GM18858 (cell line): Measurements from ENCODE around the gene MMD2.

ENCODE experiments used
- ATAC-seq: cut with Tn5 transposase; IDR thresholded peaks from one replicate; pipeline ENCODE4 v1.9.1; 2021; ENCODE audit not compliant: unreplicated experiment

Gene MMD2

DNA sequence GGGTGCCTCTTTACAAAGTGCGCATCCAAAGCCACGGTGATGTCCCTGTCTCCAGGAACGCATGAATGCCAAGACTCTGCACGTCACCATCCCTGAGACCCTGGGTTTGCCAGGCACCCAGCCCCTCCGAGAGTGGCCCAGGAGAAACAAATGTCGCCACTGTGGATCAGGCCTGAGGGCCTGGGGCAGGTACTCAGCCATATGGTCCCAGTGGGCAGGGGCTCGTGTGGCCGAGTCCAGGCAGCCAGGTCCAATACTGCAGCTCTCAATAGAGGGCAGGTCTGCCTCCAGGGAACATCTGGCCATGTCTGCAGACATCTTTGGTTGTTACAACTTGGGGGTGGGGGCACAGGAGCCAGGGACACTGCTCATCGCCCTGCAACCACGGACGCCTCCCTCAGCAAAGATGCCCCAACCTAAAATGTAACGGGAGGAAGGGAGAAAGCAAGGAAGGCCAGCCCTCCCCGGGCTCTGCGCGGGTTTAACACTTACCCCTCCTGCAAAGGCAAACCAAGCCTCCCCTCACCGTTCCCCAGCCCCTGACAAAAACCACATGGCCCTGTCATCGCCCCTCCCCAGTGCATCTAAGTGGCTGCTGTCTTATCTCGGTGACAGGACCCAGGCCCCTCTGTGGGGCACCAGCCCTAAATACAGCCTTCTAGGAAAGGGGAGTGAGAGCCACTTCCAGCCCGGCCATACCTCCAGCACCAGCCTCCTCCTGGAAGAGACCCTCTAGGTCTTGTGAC, 86.9 kb downstream of the MMD2 start:
- ATAC-seq: no peak

DNA sequence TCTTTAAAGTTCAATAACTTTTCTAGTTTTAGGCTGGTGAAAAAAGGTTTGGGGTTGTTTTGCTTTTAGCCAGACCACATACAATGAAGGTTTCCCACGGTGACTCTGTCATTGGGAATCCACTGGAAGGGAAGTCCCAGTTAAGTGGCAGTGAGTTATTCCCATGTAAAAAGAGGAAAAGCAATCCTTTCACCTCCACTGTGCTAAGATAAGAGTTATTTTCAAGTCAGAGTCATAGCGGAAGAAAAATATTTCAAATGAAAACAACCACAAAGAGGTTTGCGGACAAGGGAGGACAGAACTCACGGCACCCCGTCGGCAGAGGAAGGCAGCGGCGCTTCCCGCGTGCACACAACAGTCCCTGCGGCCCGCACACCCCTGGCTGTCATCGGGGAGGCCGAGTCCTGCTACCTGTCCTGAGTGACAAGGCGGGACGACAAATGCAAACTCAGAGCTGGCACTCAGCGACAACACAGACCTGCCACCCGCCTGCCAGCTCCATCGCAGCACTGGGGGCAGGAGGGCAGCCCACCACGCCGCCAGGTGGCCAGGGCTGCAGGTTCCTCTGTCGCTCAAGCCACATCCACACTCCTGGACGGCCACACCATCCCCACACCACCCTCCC, 87.8 kb downstream of the MMD2 start:
- ATAC-seq: no peak

DNA sequence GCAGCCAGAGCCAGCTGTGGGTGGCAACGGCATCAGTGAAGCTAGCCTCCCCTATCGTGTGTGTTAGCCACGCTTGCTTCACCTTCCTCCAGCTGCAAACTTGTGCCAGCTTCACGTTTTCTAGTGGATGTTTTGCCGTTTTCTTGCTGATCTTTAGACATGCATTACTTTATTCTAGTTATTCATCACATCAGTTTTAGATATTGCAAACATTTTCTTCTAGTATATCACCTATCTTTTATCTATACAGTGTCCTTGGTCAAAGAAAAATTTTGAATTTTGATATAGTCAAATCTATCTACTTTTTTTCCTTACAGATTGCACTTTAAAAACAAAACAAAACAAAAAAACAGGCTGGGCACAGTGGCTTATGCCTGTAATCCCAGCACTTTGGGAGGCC, 90.5 kb downstream of the MMD2 start:
- ATAC-seq: no peak

- no peak for ATAC-seq
These were observed 92.2 kb downstream of the MMD2 start for GRCh38 chr7:4866528-4867496.

- no peak for ATAC-seq
These were observed 96.8 kb downstream of the MMD2 start for GRCh38 chr7:4862156-4862555.

DNA sequence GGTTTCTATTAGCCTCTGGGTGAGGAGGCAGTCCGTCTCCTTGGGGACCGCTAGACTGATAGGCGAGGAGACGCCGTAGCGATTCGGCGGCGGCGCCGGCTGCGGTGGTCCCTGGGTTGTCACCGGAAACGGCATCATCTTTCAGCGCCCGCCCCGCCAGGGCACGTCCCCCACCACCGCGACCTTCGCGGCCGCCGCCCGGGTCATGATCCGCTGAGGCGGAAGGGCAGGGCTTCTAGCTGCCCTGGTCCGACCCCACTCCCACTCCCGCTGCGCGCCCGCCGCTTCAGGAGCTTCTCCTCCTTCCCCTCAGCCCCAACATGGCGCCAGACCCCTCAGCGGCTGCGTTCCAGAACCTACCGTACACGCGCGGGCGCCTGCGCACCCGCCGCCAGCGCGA, 97.3 kb downstream of the MMD2 start, which contains the start of gene PAPOLB:
Gene PAPOLB (minus strand): TSS at position 358 of the 400 bp plus-strand sequence. CDS start 220 bp downstream, at position 138.
- ATAC-seq: no peak

DNA sequence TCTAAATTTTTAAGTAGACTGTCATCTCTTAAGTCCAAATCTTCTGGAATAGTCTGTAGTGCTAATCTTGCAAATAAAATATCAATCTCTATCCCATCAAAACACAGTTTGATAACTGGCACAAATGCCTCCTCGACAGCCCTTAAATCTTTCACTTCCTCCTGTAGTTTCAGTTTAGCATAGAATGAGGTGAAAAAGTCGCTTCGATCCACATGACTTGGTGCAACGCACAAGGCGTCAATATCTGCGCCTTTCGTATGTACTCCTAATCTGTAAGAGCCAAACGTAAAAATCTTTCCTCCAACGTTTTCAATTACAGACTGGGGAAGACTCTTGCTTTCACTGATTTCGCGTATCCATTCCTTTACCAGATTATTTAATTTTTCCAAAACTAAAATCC, 97.8 kb downstream of the MMD2 start:
- no peak for ATAC-seq

GRCh38 chr7:4857189-4857588, 101.8 kb downstream of the MMD2 start:
- no peak for ATAC-seq

GRCh38 chr7:4856336-4857057, 102.5 kb downstream of the MMD2 start:
- ATAC-seq: no peak
